Left ventricle myocardium inferior (tissue), 1 donor: ENCODE measurements around the gene KIF16B. TPM values are rescaled to one million over a fixed set of nuclear protein-coding genes. Genes with fewer than 3 reads are reported as not detected.

ENCODE experiments used
- DNase-seq: peaks from one replicate; pipeline ENCODE4 v3.0.0-alpha.2; 2020
- H3K27ac ChIP-seq: fragments of 200-600 bp; replicated peaks from 2 replicates; pipeline ENCODE4 v1.8.0; 2021
- H3K27me3 ChIP-seq: fragments of 200-600 bp; 2 replicates; pipeline ENCODE4 v1.8.0; 2021; ENCODE audit warnings: low read depth
- H3K36me3 ChIP-seq: fragments of 200-600 bp; 2 replicates; pipeline ENCODE4 v1.8.0; 2021
- H3K4me1 ChIP-seq: fragments of 200-600 bp; 2 replicates; pipeline ENCODE4 v1.8.0; 2021
- H3K4me3 ChIP-seq: fragments of 200-600 bp; 2 replicates; pipeline ENCODE4 v1.8.0; 2021; ENCODE audit warnings: mild to moderate bottlenecking, moderate library complexity
- H3K9me3 ChIP-seq: fragments of 200-600 bp; replicated peaks from 2 replicates; pipeline ENCODE4 v1.8.0; 2021
- CTCF ChIP-seq: fragments of 200-600 bp; IDR thresholded peaks from 2 replicates; pipeline ENCODE4 v1.8.0; 2021; ENCODE audit warnings: antibody characterized with exemption, mild to moderate bottlenecking, borderline replicate concordance
- intact Hi-C: fragments of 100-400 bp; cut with micrococcal nuclease; formaldehyde crosslinking; loops from one replicate; pipeline ENCODE4 v1.11.0; 2022
- total RNA-seq: library from RNA; stranded (reverse); fragmentation: NEBNext Ultra II Directional; extraction: Animal tissue kit (Norgen Biotek cat#: 25700); gene quantifications from one replicate; pipeline ENCODE4 v1.2.1, GENCODE V29; 2021
- donor health status: DM: no; HTN: yes; CAD: no; lungs with severe emphysema.

KIF16B gene
- total RNA-seq, 1 donor from 2014 or later, result 16.4 TPM

GRCh38 chr20:16553684-16554083 lies 19.6 kb downstream of the KIF16B start:
- no peaks in the 10 kb centered on the region for H3K27me3 ChIP-seq
- intact Hi-C loops, result no loop called here
- H3K27ac ChIP-seq, result no peak overlapping the region
- no peak for TF ChIP-seq CTCF
- peaks cover 27% of the 10 kb centered on the region for H3K4me1 ChIP-seq
- no peak for DNase-seq
- H3K9me3 ChIP-seq, result no peaks in the 10 kb centered on the region
- H3K4me3 ChIP-seq, result no peak overlapping the region
- no peaks in the 10 kb centered on the region for H3K36me3 ChIP-seq

GRCh38 chr20:16553101-16553500 lies 20.1 kb downstream of the KIF16B start:
- Histone ChIP-seq H3K27ac (no peak overlapping the region), H3K9me3 (no peaks in the 10 kb centered on the region), H3K27me3 (no peaks in the 10 kb centered on the region), H3K4me3 (no peak overlapping the region), H3K4me1 (peaks cover 27% of the 10 kb centered on the region), H3K36me3 (no peaks in the 10 kb centered on the region)
- no peak for TF ChIP-seq CTCF
- intact Hi-C loops, result no loop called here
- DNase-seq, result no peak

DNA sequence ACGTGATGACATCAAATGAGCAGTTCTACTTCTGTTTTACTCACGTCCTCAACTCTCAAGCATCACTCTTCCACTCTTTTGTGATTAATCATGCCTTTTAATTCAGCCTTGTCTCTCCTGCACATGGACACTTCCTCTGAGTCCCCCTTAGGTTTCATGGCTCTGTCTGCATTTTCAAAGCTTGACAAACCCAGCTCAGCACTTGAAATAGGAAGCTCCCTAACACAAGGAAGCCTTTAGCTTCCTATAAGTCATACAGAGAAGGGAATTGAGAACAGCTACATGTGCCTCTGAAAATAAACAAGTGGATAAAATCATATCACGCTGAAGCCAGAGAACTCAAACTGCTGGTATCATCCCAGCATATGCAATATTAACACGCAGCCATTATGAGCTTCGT lies 21.2 kb downstream of the KIF16B start:
- Histone ChIP-seq H3K4me1 (peaks cover 23% of the 10 kb centered on the region), H3K27ac (no peak overlapping the region), H3K36me3 (no peaks in the 10 kb centered on the region), H3K4me3 (no peak overlapping the region), H3K9me3 (no peaks in the 10 kb centered on the region), H3K27me3 (no peaks in the 10 kb centered on the region)
- no peak for TF ChIP-seq CTCF
- no peak for DNase-seq
- intact Hi-C loops, result no loop called here

GRCh38 chr20:16551607-16552006 lies 21.6 kb downstream of the KIF16B start:
- Histone ChIP-seq H3K27ac (no peak overlapping the region), H3K4me1 (peaks cover 23% of the 10 kb centered on the region), H3K36me3 (no peaks in the 10 kb centered on the region), H3K27me3 (no peaks in the 10 kb centered on the region), H3K4me3 (no peak overlapping the region), H3K9me3 (no peaks in the 10 kb centered on the region)
- TF ChIP-seq CTCF, result no peak
- intact Hi-C loops, result no loop called here
- DNase-seq, result no peak

DNA sequence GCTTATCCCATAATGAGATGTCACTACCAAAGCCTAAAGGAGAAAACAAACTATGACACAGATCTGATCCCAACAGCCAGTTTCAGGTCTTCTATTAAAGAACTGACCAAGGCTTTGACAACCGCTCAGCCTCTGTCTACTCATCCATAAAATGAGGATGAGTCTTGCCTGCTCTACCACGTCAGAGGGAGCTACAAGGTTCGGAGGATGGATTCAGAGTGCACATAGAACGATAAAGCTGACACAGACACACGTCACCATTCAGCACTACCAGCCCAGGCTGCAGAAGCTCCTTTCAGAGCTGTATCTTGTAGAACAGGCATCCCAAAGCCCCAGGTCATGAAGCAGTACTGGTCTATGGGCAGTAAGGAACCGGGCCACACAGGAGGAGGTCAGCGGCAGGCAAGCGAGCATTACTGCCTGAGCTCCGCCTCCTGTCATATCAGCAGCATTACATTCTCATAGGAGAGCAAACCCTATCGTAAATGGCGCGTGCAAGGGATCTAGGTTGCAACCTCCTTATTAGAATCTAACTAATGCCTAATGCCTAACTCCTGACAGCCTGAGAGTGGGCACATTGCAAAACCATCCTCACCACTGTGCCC lies 25.1 kb downstream of the KIF16B start:
- intact Hi-C loops, result no loop called here
- DNase-seq, result no peak
- Histone ChIP-seq H3K27ac (no peak overlapping the region), H3K9me3 (no peaks in the 10 kb centered on the region), H3K4me3 (no peak overlapping the region), H3K27me3 (no peaks in the 10 kb centered on the region), H3K4me1 (peaks cover 5% of the 10 kb centered on the region), H3K36me3 (no peaks in the 10 kb centered on the region)
- TF ChIP-seq CTCF, result no peak
